GM18526 (cell line): ENCODE results near the gene ARID1B.

Experiments used
- POLR2A ChIP-seq: IDR thresholded peaks from 3 replicates; pipeline ENCODE4 v1.6.1; 2011; ENCODE audit not compliant: insufficient read length; ENCODE audit errors: extremely low read depth

ARID1B gene

GRCh38 chr6:157017022-157017421 lies 239.8 kb downstream of the ARID1B start:
- no peak for TF ChIP-seq POLR2A

GRCh38 chr6:157017861-157018260 lies 240.7 kb downstream of the ARID1B start:
- no peak for TF ChIP-seq POLR2A

DNA sequence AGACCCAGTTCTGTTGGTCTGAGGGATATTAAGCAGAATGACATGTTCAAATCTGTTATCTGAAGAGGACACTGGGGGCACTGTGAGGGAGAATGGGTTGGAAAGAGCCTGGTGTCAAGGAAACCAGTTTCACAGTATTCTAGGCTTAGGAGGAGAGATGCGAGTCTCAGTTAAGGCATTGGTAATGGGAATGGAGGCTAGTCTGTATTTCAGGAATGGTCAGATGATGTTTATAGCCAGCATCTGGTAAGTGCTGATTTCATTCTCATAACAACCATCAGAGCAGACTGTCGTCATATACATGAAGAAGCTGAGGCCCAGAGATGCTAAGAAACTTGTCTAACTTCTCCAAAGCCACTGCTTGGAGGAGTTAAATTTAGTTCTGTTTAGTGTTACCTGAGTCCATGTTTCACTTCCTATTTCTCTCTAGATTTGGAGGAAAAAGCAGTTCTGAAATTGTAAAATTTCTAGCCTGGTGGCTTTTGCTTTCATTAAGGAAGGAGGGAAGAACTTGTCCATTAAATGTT lies 242.0 kb downstream of the ARID1B start:
- TF ChIP-seq POLR2A = no peak

GRCh38 chr6:157019733-157020132 lies 242.6 kb downstream of the ARID1B start:
- no peak for TF ChIP-seq POLR2A

GRCh38 chr6:157020398-157020797 lies 243.2 kb downstream of the ARID1B start:
- TF ChIP-seq POLR2A = no peak

- no peak for TF ChIP-seq POLR2A
These were observed 243.7 kb downstream of the ARID1B start for GRCh38 chr6:157020881-157021343.

GRCh38 chr6:157021344-157021992 lies 244.3 kb downstream of the ARID1B start:
- TF ChIP-seq POLR2A = peak; percentile 94

- no peak for TF ChIP-seq POLR2A
These were observed 245.0 kb downstream of the ARID1B start for GRCh38 chr6:157021993-157022740.

- no peak for TF ChIP-seq POLR2A
These were observed 246.8 kb downstream of the ARID1B start for GRCh38 chr6:157023958-157024357.

GRCh38 chr6:157024745-157025144 lies 247.6 kb downstream of the ARID1B start:
- no peak for TF ChIP-seq POLR2A

- no peak for TF ChIP-seq POLR2A
These were observed 248.3 kb downstream of the ARID1B start for GRCh38 chr6:157025437-157025836.

- no peak for TF ChIP-seq POLR2A
These were observed 253.0 kb downstream of the ARID1B start for GRCh38 chr6:157029980-157030690.

DNA sequence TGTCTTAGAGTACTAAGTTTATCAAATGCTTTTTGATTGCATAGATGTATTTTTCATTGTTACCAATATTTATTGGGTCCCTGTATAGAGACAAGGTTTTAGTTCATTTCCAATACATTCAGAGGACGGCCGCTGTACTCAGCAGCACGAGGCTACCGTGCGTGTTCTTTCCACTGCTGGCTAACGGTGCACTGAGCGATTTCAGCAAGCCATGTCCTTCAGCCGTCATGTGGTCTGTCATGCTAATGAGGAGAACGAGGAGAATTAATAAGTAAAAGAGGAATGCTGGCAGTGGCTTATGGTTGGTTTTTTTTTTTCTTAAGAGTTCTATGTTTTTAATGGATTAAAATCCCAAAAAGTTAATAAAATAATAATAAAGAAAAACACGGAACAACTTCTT lies 253.6 kb downstream of the ARID1B start:
- no peak for TF ChIP-seq POLR2A

DNA sequence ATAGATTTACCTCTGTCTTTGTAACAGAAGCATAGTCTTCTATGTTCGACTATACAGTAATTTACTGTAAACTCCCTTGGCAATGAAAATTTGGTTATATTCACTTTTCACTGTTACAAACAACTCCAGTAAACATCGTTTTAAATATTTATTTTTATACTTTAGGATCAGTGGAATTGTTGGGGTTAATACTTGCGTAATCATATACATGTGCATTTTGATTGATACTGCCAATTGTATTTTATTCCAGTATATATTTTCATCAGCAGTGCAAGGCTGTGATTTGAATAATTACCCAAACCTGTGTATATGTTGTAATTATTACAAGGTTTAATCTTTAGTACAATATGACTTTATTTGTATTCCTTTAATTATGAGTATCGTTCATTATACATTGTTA lies 255.7 kb downstream of the ARID1B start:
- TF ChIP-seq POLR2A = no peak

GRCh38 chr6:157033428-157034140 lies 256.4 kb downstream of the ARID1B start:
- TF ChIP-seq POLR2A = no peak
